Heart left ventricle (tissue), 16 donors: ENCODE data around the gene DSE. TPM values are rescaled to one million over a fixed set of nuclear protein-coding genes. Genes with fewer than 3 reads are reported as not detected.

Experiments used
- ATAC-seq, 4 donors: fragments of 200-7000 bp; cut with Tn5 transposase; one replicate each; pipeline ENCODE4 v1.9.1; 2020 to 2022; ENCODE audit warnings: moderate library complexity in 4 of 4, mild to moderate bottlenecking in 3 of 4, moderate number of reproducible peaks in 1 of 4
- DNase-seq, 5 donors: peaks; one replicate each; pipeline ENCODE4 v3.0.0-alpha.2; 2020
- H3K27ac ChIP-seq, 12 donors: fragments of 200-600 bp; sonication (generic) in 4 of 12; one replicate each; pipeline versions ENCODE4 v1.5.0 to v1.8.0; 2016 to 2022; ENCODE audit warnings: mild to moderate bottlenecking in 2 of 12
- H3K27me3 ChIP-seq, 9 donors: fragments of 200-600 bp; sonication (generic) in 2 of 9; one replicate each; pipeline versions ENCODE4 v1.5.1 to v1.8.0; 2016 to 2022; ENCODE audit warnings: mild to moderate bottlenecking in 3 of 9
- H3K36me3 ChIP-seq, 9 donors: fragments of 200-600 bp; sonication (generic) in 2 of 9; one replicate each; pipeline versions ENCODE4 v1.5.0 to v1.8.0; 2018 to 2022; ENCODE audit warnings: mild to moderate bottlenecking in 2 of 9
- H3K4me1 ChIP-seq, 12 donors: fragments of 200-600 bp; sonication (generic) in 4 of 12; one replicate each; pipeline versions ENCODE4 v1.5.0 to v1.8.0; 2016 to 2022; ENCODE audit warnings: mild to moderate bottlenecking in 3 of 12
- H3K4me3 ChIP-seq, 12 donors: fragments of 200-600 bp; sonication (generic) in 4 of 12; one replicate each; pipeline versions ENCODE4 v1.5.0 to v1.8.0; 2017 to 2022; ENCODE audit warnings: mild to moderate bottlenecking in 9 of 12, moderate library complexity in 4 of 12
- H3K9me3 ChIP-seq, 12 donors: fragments of 200-600 bp; sonication (generic) in 4 of 12; one replicate each; pipeline versions ENCODE4 v1.5.0 to v1.8.0; 2016 to 2022; ENCODE audit warnings: mild to moderate bottlenecking in 1 of 12
- CTCF ChIP-seq, 12 donors: fragments of 200-600 bp; sonication (generic) in 4 of 12; IDR thresholded peaks; one replicate each; pipeline versions ENCODE4 v1.5.0 to v1.8.0; 2018 to 2022; ENCODE audit warnings: antibody characterized with exemption in 12 of 12, mild to moderate bottlenecking in 5 of 12
- POLR2A ChIP-seq, 2 donors: fragments of 450-650 bp; IDR thresholded peaks; one replicate each; pipeline ENCODE4 v1.6.1; 2017; ENCODE audit warnings: antibody characterized with exemption in 2 of 2, mild to moderate bottlenecking in 2 of 2, moderate library complexity in 2 of 2
- WGBS, 4 donors: extraction: QIAGEN DNeasy Blood & Tissue Kit in 2 of 4; methylation state at CpG; one replicate each; pipeline versions ENCODE4 v1.1.5 to v1.1.7; 2013 to 2018; 5-methylcytosine and 5-hydroxymethylcytosine counted together
- intact Hi-C, 10 donors: fragments of 100-400 bp; cut with DNase I; formaldehyde crosslinking; loops; one replicate each; pipeline versions ENCODE4 v1.11.1 to v1.14.2; 2022
- polyA plus RNA-seq, 2 donors: library from polyadenylated mRNA; stranded (reverse); fragments of 200-250 nt; gene quantifications; one replicate each; pipeline ENCODE4 v1.2.3, GENCODE V29; 2013
- total RNA-seq, 9 donors: library from RNA; depleted of rRNA in 2 of 9; stranded (reverse); fragments of >200 nt in 2 of 9; fragmentation: NEBNext Ultra II Directional in 3 of 9; extraction: Animal tissue kit (Norgen Biotek cat#: 25700) in 3 of 9; gene quantifications; one replicate each; pipeline versions ENCODE4 v1.1.0 to v1.2.4, GENCODE V29; 2016 to 2023
- donor health status: ischemic (EF 13 %, LVEDD 7.1; RV severe dilation, severe dysfunction).
- donor health status: healthy with polysubstance abuse.
- donor health status: DM: no; HTN: yes; CAD: no.
- donor health status: DM: no; HTN: no; CAD: no.
- donor health status: ischemic (EF 25% LVEDD 6.9; RV normal size, moderate dysfunction).
- donor health status: ischemic (EF 25% LVEDD 5.7; RV mildly dilated, moderate dysfunction).
- donor health status: healthy.
- donor health status: DM: yes; HTN: yes; CAD: no.
- donor health status: ischemic (EF 35%, LVEDD 5.7; RV mildly dilated, moderate dysfunction).
- donor health status: nonischemic (EF 11% LVEDD 7.7; RV severe dilation, severe dysfunction).
- donor health status: DM: yes; HTN: yes; CAD: no.
- donor health status: PGD.
- donor health status: ischemic (EF 29% LVEDD 5.4; RV normal size, mild dysfunction).
- donor health status: nonischemic (EF 23%, LVEDD 6.1; RV moderate dilation, normal function).

The DSE gene
- total and polyA plus RNA-seq, 11 donors = 3.2 to 37.3 (median 11.1) TPM

DNA sequence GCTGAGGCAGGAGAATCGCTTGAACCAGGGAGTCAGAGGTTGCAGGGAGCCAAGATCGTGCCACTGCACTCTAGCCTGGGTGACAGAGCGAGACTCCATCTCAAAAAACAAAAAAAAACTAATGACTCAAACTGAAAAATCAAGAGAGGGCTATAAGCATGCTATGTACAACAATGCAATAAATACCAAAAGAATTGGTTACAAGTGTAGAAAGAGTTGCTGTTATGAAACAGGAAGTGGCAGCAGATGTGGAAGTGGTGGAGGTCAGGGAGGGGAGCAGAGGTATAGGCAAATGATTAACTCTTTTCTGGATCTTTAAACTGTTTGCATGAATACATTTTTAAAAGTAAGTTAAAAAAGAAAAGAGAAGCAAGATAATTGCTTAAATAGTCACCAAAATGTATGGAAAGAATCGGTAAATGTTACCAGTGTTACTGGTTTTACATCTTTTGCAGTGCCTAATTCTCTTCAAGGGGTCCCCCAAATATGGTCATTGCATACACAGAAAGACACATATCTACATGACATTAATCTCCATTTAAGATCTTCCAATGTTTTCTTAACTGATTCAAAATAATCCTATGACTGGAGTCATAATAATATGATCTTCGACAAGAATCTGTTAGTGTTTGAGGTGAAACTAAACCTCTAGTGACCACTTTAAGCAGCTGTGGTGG, 105.4 kb downstream of the DSE start:
- intact Hi-C loops = no loop called here
- Histone ChIP-seq H3K4me1 (peaks cover 0 to 25% (median 0%) of the 10 kb centered on the region in 12 donors), H3K4me3 (peak overlapping the region in 1 of 12 donors; percentile 32), H3K36me3 (no peaks in the 10 kb centered on the region), H3K9me3 (no peaks in the 10 kb centered on the region), H3K27ac (peak overlapping the region in 1 of 12 donors; percentile 83), H3K27me3 (peaks cover 0 to 4% (median 0%) of the 10 kb centered on the region in 9 donors)
- ATAC-seq (peak; percentile 34 to 57 (median 44)), DNase-seq (no peak)
- 84 to 87% (median 86%) methylated on average over 5 of the region's 5 CpGs for WGBS, 4 donors
- TF ChIP-seq CTCF (IDR thresholded peaks at IDR 0.05) (no peak), POLR2A (IDR thresholded peaks at IDR 0.05) (no peak)

- Histone ChIP-seq H3K27ac (no peak overlapping the region), H3K4me3 (no peak overlapping the region), H3K36me3 (no peaks in the 10 kb centered on the region), H3K4me1 (no peaks in the 10 kb centered on the region), H3K9me3 (no peaks in the 10 kb centered on the region), H3K27me3 (peaks cover 0 to 9% (median 0%) of the 10 kb centered on the region in 9 donors)
- ATAC-seq = no peak
- intact Hi-C loops = no loop called here
- no peak for DNase-seq
- no peak for TF ChIP-seq POLR2A (IDR thresholded peaks at IDR 0.05)
- no peak for TF ChIP-seq CTCF (IDR thresholded peaks at IDR 0.05)
- WGBS, 4 donors = 70 to 82% (median 73%) methylated on average over 1 of the region's 1 CpG
Measured at GRCh38 chr6:116482780-116483179, 112.0 kb downstream of the DSE start.

DNA sequence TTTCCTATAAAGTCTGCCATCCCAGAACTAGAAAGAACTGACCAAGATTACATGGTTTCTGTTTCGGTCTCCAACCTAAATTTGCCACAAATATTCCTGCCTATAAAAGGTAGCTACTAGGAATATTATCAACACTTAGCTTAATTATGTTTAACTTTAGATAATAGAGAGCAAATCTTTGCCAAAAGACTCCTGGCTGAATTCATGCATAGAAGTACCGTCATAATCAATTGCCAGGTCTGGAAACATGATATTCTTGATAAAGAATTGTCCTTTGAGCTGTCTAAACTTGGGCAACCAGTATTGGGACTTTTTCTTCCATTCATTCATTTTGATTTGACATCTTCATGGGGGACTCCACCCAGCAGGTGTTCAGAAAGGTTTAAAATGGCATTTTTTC, 112.9 kb downstream of the DSE start:
- WGBS, 4 donors = 83 to 90% (median 84%) methylated on average over 2 of the region's 2 CpGs
- no peak for DNase-seq
- Histone ChIP-seq H3K9me3 (peaks cover 0 to 2% (median 0%) of the 10 kb centered on the region in 12 donors), H3K27me3 (peaks cover 0 to 9% (median 0%) of the 10 kb centered on the region in 9 donors), H3K4me3 (no peak overlapping the region), H3K4me1 (no peaks in the 10 kb centered on the region), H3K27ac (no peak overlapping the region), H3K36me3 (no peaks in the 10 kb centered on the region)
- intact Hi-C loops = no loop called here
- TF ChIP-seq CTCF (IDR thresholded peaks at IDR 0.05) (no peak), POLR2A (IDR thresholded peaks at IDR 0.05) (no peak)
- ATAC-seq = no peak

DNA sequence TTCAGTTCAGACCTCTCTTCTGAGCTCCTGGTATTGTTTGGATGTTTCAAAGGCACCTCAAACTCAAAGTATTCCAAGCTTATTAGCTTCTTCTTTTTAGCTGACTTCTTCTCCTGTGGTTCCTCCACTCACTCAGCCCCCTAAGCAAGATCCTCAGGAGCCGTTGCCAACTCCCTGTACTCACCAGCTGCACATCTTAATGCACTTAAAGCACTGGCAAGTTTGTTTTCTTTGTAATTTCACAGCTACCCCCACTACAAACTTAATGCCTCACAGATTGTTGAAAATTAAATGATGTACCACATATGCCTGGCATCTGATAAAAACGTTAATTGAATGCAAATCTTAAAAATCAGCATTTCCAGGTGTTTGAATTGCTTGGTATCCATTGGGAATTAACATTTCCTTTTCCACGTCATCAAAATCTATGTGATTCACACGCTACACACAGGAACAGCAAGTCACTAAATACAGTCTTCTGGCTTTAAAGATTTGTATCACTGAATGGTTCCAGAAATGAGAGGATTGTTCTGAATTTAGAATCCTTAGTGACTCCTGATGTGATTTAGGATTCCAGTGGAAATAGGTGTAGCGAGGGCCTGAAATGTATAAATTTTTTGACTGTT, 114.9 kb downstream of the DSE start:
- no peak for DNase-seq
- H3K4me3 ChIP-seq = no peak overlapping the region
- no peaks in the 10 kb centered on the region for H3K36me3 ChIP-seq
- TF ChIP-seq CTCF (IDR thresholded peaks at IDR 0.05) (no peak), POLR2A (IDR thresholded peaks at IDR 0.05) (no peak)
- H3K27ac ChIP-seq = no peak overlapping the region
- 54 to 66% (median 64%) methylated on average over 5 of the region's 5 CpGs for WGBS, 4 donors
- ATAC-seq = no peak
- peaks cover 0 to 6% (median 0%) of the 10 kb centered on the region in 9 donors for H3K27me3 ChIP-seq
- H3K9me3 ChIP-seq = peaks cover 0 to 5% (median 0%) of the 10 kb centered on the region in 12 donors
- intact Hi-C loops = no loop called here
- H3K4me1 ChIP-seq = no peaks in the 10 kb centered on the region
